RWPE2 (cell line): ENCODE data around the gene PRDX1.
A peak's percentile ranks its signal among the peaks of the same experiment; 100 is the strongest.

Experiments used
- ATAC-seq: fragments of 200-7000 bp; cut with Tn5 transposase; 3 replicates; pipeline ENCODE4 v1.9.1; 2021; ENCODE audit warnings: low read depth
- DNase-seq: peaks from one replicate; pipeline ENCODE4 v3.0.0-alpha.2; 2020; ENCODE audit warnings: low spot score
- H3K27ac ChIP-seq: fragments of 450-650 bp; 2 replicates; pipeline ENCODE4 v1.5.1; 2017; ENCODE audit warnings: mild to moderate bottlenecking; ENCODE audit not compliant: poor library complexity, severe bottlenecking
- H3K27me3 ChIP-seq: fragments of 250-450 bp; sonication (Bioruptor Pico); 2 replicates; pipeline ENCODE4 v1.5.1; 2021; ENCODE audit warnings: mild to moderate bottlenecking, moderate library complexity; ENCODE audit not compliant: insufficient read depth, poor library complexity, severe bottlenecking
- H3K36me3 ChIP-seq: fragments of 250-450 bp; sonication (Bioruptor Pico); 2 replicates; pipeline ENCODE4 v1.5.1; 2020; ENCODE audit warnings: low read depth, mild to moderate bottlenecking, moderate library complexity
- H3K4me1 ChIP-seq: fragments of 250-450 bp; sonication (Bioruptor Pico); 2 replicates; pipeline ENCODE4 v1.5.1; 2021; ENCODE audit warnings: mild to moderate bottlenecking, moderate library complexity; ENCODE audit not compliant: insufficient read depth, poor library complexity, severe bottlenecking
- H3K4me3 ChIP-seq: fragments of 250-450 bp; sonication (Bioruptor Pico); 2 replicates; pipeline ENCODE4 v1.5.1; 2021; ENCODE audit warnings: mild to moderate bottlenecking, moderate library complexity; ENCODE audit not compliant: severe bottlenecking
- H3K9me3 ChIP-seq: fragments of 250-450 bp; sonication (Bioruptor Pico); 2 replicates; pipeline ENCODE4 v1.5.1; 2021; ENCODE audit warnings: mild to moderate bottlenecking, moderate library complexity; ENCODE audit not compliant: severe bottlenecking
- TF ChIP-seq, protein P1 (sequence below): fragments of 450-650 bp; IDR thresholded peaks from one replicate; pipeline ENCODE4 v1.5.1; 2017; ENCODE audit warnings: mild to moderate bottlenecking, moderate library complexity; ENCODE audit not compliant: poor library complexity, severe bottlenecking

PRDX1 gene

DNA sequence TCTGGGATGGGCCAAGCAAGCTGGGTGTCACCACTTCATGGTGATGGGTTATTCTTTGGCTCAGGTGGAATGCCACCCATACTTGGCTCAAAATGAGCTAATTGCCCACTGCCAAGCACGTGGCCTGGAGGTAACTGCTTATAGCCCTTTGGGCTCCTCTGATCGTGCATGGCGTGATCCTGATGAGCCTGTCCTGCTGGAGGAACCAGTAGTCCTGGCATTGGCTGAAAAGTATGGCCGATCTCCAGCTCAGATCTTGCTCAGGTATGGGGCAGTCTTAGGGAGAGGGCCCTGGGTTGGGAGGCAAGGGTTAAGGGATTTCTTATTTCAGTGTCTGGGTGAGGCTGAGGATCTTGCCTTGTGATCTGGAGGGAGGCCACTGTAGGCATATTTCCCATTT, 46.7 kb upstream of the PRDX1 start:
- no peaks in the 10 kb centered on the region for H3K27me3 ChIP-seq
- no peak for DNase-seq
- H3K4me3 ChIP-seq, result no peak overlapping the region
- no peaks in the 10 kb centered on the region for H3K9me3 ChIP-seq
- TF ChIP-seq, protein P1, sequence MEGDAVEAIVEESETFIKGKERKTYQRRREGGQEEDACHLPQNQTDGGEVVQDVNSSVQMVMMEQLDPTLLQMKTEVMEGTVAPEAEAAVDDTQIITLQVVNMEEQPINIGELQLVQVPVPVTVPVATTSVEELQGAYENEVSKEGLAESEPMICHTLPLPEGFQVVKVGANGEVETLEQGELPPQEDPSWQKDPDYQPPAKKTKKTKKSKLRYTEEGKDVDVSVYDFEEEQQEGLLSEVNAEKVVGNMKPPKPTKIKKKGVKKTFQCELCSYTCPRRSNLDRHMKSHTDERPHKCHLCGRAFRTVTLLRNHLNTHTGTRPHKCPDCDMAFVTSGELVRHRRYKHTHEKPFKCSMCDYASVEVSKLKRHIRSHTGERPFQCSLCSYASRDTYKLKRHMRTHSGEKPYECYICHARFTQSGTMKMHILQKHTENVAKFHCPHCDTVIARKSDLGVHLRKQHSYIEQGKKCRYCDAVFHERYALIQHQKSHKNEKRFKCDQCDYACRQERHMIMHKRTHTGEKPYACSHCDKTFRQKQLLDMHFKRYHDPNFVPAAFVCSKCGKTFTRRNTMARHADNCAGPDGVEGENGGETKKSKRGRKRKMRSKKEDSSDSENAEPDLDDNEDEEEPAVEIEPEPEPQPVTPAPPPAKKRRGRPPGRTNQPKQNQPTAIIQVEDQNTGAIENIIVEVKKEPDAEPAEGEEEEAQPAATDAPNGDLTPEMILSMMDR, result no peak
- H3K27ac ChIP-seq, result no peak overlapping the region
- ATAC-seq, result no peak
- peaks cover 34% of the 10 kb centered on the region for H3K36me3 ChIP-seq
- H3K4me1 ChIP-seq, result no peaks in the 10 kb centered on the region

DNA sequence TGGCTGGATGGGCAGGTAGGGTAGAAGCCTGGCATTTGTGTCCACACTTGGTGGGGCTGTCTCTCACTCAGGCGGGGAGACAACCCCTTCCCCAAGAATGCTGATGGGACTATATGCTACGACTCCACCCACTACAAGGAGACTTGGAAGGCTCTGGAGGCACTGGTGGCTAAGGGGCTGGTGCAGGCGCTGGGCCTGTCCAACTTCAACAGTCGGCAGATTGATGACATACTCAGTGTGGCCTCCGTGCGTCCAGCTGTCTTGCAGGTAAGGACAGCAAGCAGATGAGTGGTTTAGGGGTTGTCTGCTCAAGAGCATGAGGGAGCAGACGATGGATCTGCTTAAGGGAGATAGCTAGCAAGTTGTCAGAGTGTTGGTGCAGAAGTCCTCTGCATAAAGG, 46.2 kb upstream of the PRDX1 start:
- Histone ChIP-seq H3K4me1 (no peaks in the 10 kb centered on the region), H3K27ac (no peak overlapping the region), H3K4me3 (no peak overlapping the region), H3K36me3 (peaks cover 39% of the 10 kb centered on the region), H3K27me3 (no peaks in the 10 kb centered on the region), H3K9me3 (no peaks in the 10 kb centered on the region)
- DNase-seq (no peak), ATAC-seq (no peak)
- TF ChIP-seq, protein P1, result no peak

DNA sequence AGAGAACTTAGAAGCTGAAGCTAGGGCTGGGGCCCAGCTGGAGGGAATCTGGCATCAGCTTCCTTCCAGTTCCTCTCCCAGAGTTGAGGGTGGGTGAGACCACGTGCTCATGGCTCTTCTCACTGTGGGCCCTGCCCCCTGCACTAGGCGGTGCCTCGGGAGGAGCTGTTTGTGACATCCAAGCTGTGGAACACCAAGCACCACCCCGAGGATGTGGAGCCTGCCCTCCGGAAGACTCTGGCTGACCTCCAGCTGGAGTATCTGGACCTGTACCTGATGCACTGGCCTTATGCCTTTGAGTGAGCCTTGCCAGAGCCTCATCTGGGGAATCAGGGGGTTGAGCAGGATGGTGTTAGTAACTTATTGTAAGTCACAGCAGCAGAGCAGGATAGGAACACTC, 45.0 kb upstream of the PRDX1 start:
- Histone ChIP-seq H3K36me3 (peaks cover 49% of the 10 kb centered on the region), H3K27ac (no peak overlapping the region)
- no peak for ATAC-seq

DNA sequence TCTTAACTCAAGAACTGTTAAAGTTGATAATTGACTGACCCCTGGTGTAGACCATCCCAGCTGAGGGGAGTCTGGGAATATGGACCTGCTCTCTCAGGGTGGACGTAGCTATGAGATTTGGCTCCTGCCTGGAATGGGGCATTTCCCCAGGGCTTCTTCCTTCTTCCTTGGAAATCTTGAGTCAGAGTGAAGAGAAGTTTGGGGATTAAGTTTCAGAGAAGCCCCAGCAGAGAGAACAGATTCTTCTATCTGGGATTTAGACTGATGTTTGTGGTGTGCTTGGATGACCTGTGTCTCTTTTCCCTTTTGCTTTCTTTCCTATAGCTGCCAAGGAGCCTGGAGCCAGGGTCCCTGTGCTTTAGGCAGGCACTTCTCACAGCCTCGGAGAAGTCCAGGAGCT, 42.2 kb upstream of the PRDX1 start:
- TF ChIP-seq, protein P1, result no peak
- Histone ChIP-seq H3K4me3 (no peak overlapping the region), H3K9me3 (no peaks in the 10 kb centered on the region), H3K27me3 (no peaks in the 10 kb centered on the region), H3K36me3 (peaks cover 56% of the 10 kb centered on the region), H3K27ac (no peak overlapping the region), H3K4me1 (no peaks in the 10 kb centered on the region)
- no peak for DNase-seq
- no peak; the same call in 2 of the 3 replicates for ATAC-seq

More for the DNA sequence above, 45.0 kb upstream of the PRDX1 start:
- TF ChIP-seq, protein P1, result no peak
- Histone ChIP-seq H3K27me3 (no peaks in the 10 kb centered on the region), H3K9me3 (no peaks in the 10 kb centered on the region), H3K4me3 (no peak overlapping the region), H3K4me1 (no peaks in the 10 kb centered on the region)
- no peak for DNase-seq

DNA sequence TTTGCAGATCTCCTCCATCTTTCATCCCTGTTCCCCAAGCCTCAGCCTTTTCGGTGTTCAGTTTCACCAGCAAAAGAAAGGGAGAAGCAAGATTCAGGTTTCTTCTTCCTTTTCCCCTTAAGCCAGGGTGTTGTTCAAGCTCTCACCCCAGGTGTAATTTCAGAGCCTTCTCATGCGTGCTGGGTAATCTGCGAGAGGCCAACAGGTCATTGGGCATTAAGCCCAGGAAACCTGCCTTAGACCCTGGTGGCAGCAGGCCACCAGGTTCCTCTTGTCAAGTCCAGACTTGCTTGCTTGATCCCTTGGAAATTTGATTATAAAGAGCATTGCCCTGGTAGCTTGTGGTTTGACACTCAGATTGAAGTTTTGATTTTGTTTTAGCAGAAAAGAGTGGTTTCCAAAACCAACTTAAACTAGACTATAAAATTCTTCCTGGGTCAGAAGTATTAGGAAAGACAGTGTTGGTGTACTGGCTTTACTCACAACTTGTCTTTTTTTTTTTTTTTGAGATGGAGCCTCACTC, 35.8 kb upstream of the PRDX1 start:
- Histone ChIP-seq H3K36me3 (peaks cover 55% of the 10 kb centered on the region), H3K9me3 (no peaks in the 10 kb centered on the region), H3K4me1 (peaks cover 13% of the 10 kb centered on the region), H3K27me3 (no peaks in the 10 kb centered on the region), H3K4me3 (no peak overlapping the region), H3K27ac (peak overlapping the region; percentile 53)
- DNase-seq, result no peak
- ATAC-seq, result peak; percentile 84
- TF ChIP-seq, protein P1, result no peak
